IMR-90 (cell line): ENCODE data around the gene KCTD11. TPM values are rescaled to one million over a fixed set of nuclear protein-coding genes. Genes with fewer than 3 reads are reported as not detected.
"Not testable (repeated sequence)": the region's sequence is repeated elsewhere in the genome, so short reads cannot be mapped to it uniquely, and the experiment has no call there.

Experiments
- ATAC-seq: fragments of 200-7000 bp; cut with Tn5 transposase; 2 replicates; pipeline ENCODE4 v1.9.1; 2020; ENCODE audit warnings: low read depth, mild to moderate bottlenecking, moderate library complexity
- BruUV-seq: library from RNA; stranded (reverse); fragments of 400-500 nt; replicated peaks from 2 replicates; lab custom pipeline; 2021; lab: Mats Ljungman, UMichigan
- CTCF ChIA-PET: fragments of 300-600 bp; formaldehyde crosslinking; extraction: SDS; loops from one replicate; lab custom pipeline; 2021; ENCODE audit warnings: antibody characterized with exemption; lab: Yijun Ruan, JAX
- POLR2A ChIA-PET: fragments of 300-600 bp; sonication (Branson Sonifier 250); formaldehyde crosslinking; loops from one replicate; lab custom pipeline; 2022; ENCODE audit warnings: antibody characterized with exemption; ENCODE audit not compliant: unreplicated experiment; lab: Charles Lee
- DNase-seq: peaks from one replicate; pipeline ENCODE4 v3.0.0; 2013
- H2AFZ ChIP-seq: replicated peaks from 2 replicates; pipeline ENCODE3; 2013; ENCODE audit warnings: low read length, mild to moderate bottlenecking; ENCODE audit not compliant: poor library complexity
- H2AK5ac ChIP-seq: 2 replicates; pipeline ENCODE4 v1.6.1; 2013; ENCODE audit warnings: low read depth, low read length, inconsistent platforms
- H2AK9ac ChIP-seq: replicated peaks from 2 replicates; pipeline ENCODE3; 2013; ENCODE audit warnings: mild to moderate bottlenecking, low read depth, low read length, moderate library complexity; ENCODE audit not compliant: poor library complexity
- H2BK120ac ChIP-seq: 2 replicates; pipeline ENCODE4 v1.6.1; 2013; ENCODE audit warnings: low read depth, low read length, inconsistent platforms
- H2BK15ac ChIP-seq: 3 replicates; pipeline ENCODE4 v1.6.1; 2013; ENCODE audit warnings: low read depth, low read length, inconsistent platforms
- H2BK20ac ChIP-seq: 2 replicates; pipeline ENCODE4 v1.6.1; 2013; ENCODE audit warnings: low read depth, mild to moderate bottlenecking, inconsistent platforms, low read length, moderate library complexity
- H2BK5ac ChIP-seq: 2 replicates; pipeline ENCODE4 v1.6.1; 2013; ENCODE audit warnings: mild to moderate bottlenecking, low read depth, low read length, inconsistent platforms; ENCODE audit not compliant: poor library complexity, severe bottlenecking
- H3K14ac ChIP-seq: replicated peaks from 2 replicates; pipeline ENCODE4 v1.6.1; 2013; ENCODE audit warnings: low read depth, low read length, inconsistent platforms
- H3K18ac ChIP-seq: 2 replicates; pipeline ENCODE4 v1.6.1; 2013; ENCODE audit warnings: low read depth, low read length, control low read depth
- H3K23ac ChIP-seq: 2 replicates; pipeline ENCODE4 v1.6.1; 2013; ENCODE audit warnings: low read depth, low read length, inconsistent platforms
- H3K27ac ChIP-seq: 2 replicates; pipeline ENCODE4 v1.5.1; 2013; ENCODE audit warnings: mild to moderate bottlenecking, control low read depth, low read length; ENCODE audit not compliant: insufficient read depth
- H3K27me3 ChIP-seq: 2 replicates; pipeline ENCODE4 v1.6.1; 2013; ENCODE audit warnings: low read length; ENCODE audit not compliant: control insufficient read depth, insufficient read depth
- H3K36me3 ChIP-seq: 2 replicates; pipeline ENCODE4 v1.6.1; 2013; ENCODE audit warnings: low read length, mixed read lengths; ENCODE audit not compliant: control insufficient read depth, insufficient read depth
- H3K4ac ChIP-seq: 2 replicates; pipeline ENCODE4 v1.6.1; 2013; ENCODE audit warnings: low read depth, low read length, inconsistent platforms
- H3K4me1 ChIP-seq: 2 replicates; pipeline ENCODE4 v1.6.1; 2013; ENCODE audit warnings: low read length, mixed read lengths; ENCODE audit not compliant: control insufficient read depth, insufficient read depth
- H3K4me2 ChIP-seq: 2 replicates; pipeline ENCODE4 v1.6.1; 2013; ENCODE audit warnings: low read depth, mild to moderate bottlenecking, control low read depth, low read length, moderate library complexity
- H3K4me3 ChIP-seq: 2 replicates; pipeline ENCODE4 v1.5.1; 2013; ENCODE audit warnings: low read depth, mild to moderate bottlenecking, control low read depth, low read length, moderate library complexity; ENCODE audit not compliant: insufficient read depth
- H3K56ac ChIP-seq: 2 replicates; pipeline ENCODE4 v1.6.1; 2013; ENCODE audit warnings: low read length, inconsistent platforms; ENCODE audit not compliant: insufficient read depth; ENCODE audit errors: extremely low read depth
- H3K79me1 ChIP-seq, 2 experiments: 2 replicates each; pipeline ENCODE4 v1.6.1; 2013; ENCODE audit warnings: low read length in 2 of 2, inconsistent platforms in 1 of 2, low read depth in 1 of 2
- H3K9ac ChIP-seq: 2 replicates; pipeline ENCODE4 v1.6.1; 2013; ENCODE audit warnings: low read depth, low read length, control low read depth
- H3K9me1 ChIP-seq: 2 replicates; pipeline ENCODE4 v1.6.1; 2013; ENCODE audit warnings: low read length, inconsistent platforms; ENCODE audit not compliant: insufficient read depth
- H3K9me3 ChIP-seq: 2 replicates; pipeline ENCODE4 v1.6.1; 2013; ENCODE audit warnings: low read length; ENCODE audit not compliant: control insufficient read depth, insufficient read depth
- H4K20me1 ChIP-seq: 2 replicates; pipeline ENCODE4 v1.6.1; 2013; ENCODE audit warnings: low read length, inconsistent platforms; ENCODE audit not compliant: insufficient read depth
- H4K5ac ChIP-seq: 2 replicates; pipeline ENCODE4 v1.6.1; 2013; ENCODE audit warnings: mild to moderate bottlenecking, low read depth, low read length, control low read depth
- H4K8ac ChIP-seq, 2 experiments: 2 replicates each; pipeline ENCODE4 v1.6.1; 2013; ENCODE audit warnings: low read depth in 2 of 2, low read length in 2 of 2, control low read depth in 1 of 2, inconsistent platforms in 1 of 2
- H4K91ac ChIP-seq: 2 replicates; pipeline ENCODE4 v1.6.1; 2013; ENCODE audit warnings: low read depth, low read length, inconsistent platforms; ENCODE audit not compliant: insufficient read depth
- WGBS, 2 experiments: methylation state at CpG; one replicate each; pipeline versions ENCODE4 v1.1.5 to v1.1.7; 2013; ENCODE audit warnings: missing lambda C conversion rate in 2 of 2; ENCODE audit not compliant: insufficient read length in 1 of 2; ENCODE audit errors: extremely low coverage in 2 of 2; 5-methylcytosine and 5-hydroxymethylcytosine counted together
- dilution Hi-C: fragments of 300-500 bp; cut with HindIII; formaldehyde crosslinking; loops from one replicate; pipeline ENCODE4 v1.14.3; 2018; ENCODE audit warnings: low sequenced_read_pairs; ENCODE audit not compliant: unreplicated experiment
- in situ Hi-C: fragments of 300-500 bp; cut with MboI; formaldehyde crosslinking; loops from 3 replicates; pipeline ENCODE4 v1.14.3; 2019; ENCODE audit warnings: low sequenced_read_pairs, inconsistent platforms, mixed read lengths
- intact Hi-C: fragments of 100-400 bp; cut with micrococcal nuclease; formaldehyde crosslinking; loops from 2 replicates; pipeline ENCODE4 v1.10.0; 2022
- polyA plus RNA-seq, 3 experiments: library from polyadenylated mRNA; depleted of rRNA; stranded (reverse); fragments of >200 nt; gene quantifications; 2 replicates each; pipeline ENCODE4 v1.2.3, GENCODE V29; 2012; ENCODE audit warnings: low replicate concordance in 1 of 3
- total RNA-seq: library from RNA; depleted of rRNA; stranded (reverse); fragments of >200 nt; gene quantifications from 2 replicates; pipeline ENCODE4 v1.2.3, GENCODE V29; 2012

KCTD11 gene
- total and polyA plus RNA-seq, 2 of the 4 experiments (the other 2 are of a cell fraction) = 10.8 to 16.4 TPM

GRCh38 chr17:7337600-7337999, 14.4 kb upstream of the KCTD11 start:
- peaks cover 15% of the 10 kb centered on the region for H3K27me3 ChIP-seq
- H2BK120ac ChIP-seq, H3K9me3 ChIP-seq, H3K9ac ChIP-seq, H3K27ac ChIP-seq, H3K9me1 ChIP-seq, H4K5ac ChIP-seq, H3K36me3 ChIP-seq, H3K4me2 ChIP-seq, H2AK5ac ChIP-seq, H2BK20ac ChIP-seq, H3K4ac ChIP-seq, H2BK15ac ChIP-seq, H3K4me3 ChIP-seq, H3K14ac ChIP-seq, in situ Hi-C loops, H3K18ac ChIP-seq, H3K4me1 ChIP-seq, H3K79me1 ChIP-seq, H2BK5ac ChIP-seq, POLR2A ChIA-PET, H3K56ac ChIP-seq, H3K23ac ChIP-seq, BruUV-seq, DNase-seq, H2AK9ac ChIP-seq, H4K20me1 ChIP-seq, H4K8ac ChIP-seq, intact Hi-C loops, H4K91ac ChIP-seq, ATAC-seq, dilution Hi-C loops, H2AFZ ChIP-seq: not testable (repeated sequence)
- CTCF ChIA-PET = interaction anchor here (0.6 kb wide), 2 partner anchors 9 to 494 kb away, joined by 3 to 5 read pairs; no protein-coding TSS in a partner anchor
- 96% methylated on average over 4 of the region's 7 CpGs; no CpG with 5 or more reads in 1 of the 2 experiments for WGBS, 2 experiments
